NCI-H69 (cell line): ENCODE results near the gene RAB32.
A peak's percentile ranks its signal among the peaks of the same experiment; 100 is the strongest.
"Not testable (repeated sequence)": the region's sequence is repeated elsewhere in the genome, so short reads cannot be mapped to it uniquely, and the experiment has no call there.

Experiments
- DNase-seq: peaks from one replicate; lab custom pipeline; 2025; lab: John Stamatoyannopoulos, UW

RAB32 gene

DNA sequence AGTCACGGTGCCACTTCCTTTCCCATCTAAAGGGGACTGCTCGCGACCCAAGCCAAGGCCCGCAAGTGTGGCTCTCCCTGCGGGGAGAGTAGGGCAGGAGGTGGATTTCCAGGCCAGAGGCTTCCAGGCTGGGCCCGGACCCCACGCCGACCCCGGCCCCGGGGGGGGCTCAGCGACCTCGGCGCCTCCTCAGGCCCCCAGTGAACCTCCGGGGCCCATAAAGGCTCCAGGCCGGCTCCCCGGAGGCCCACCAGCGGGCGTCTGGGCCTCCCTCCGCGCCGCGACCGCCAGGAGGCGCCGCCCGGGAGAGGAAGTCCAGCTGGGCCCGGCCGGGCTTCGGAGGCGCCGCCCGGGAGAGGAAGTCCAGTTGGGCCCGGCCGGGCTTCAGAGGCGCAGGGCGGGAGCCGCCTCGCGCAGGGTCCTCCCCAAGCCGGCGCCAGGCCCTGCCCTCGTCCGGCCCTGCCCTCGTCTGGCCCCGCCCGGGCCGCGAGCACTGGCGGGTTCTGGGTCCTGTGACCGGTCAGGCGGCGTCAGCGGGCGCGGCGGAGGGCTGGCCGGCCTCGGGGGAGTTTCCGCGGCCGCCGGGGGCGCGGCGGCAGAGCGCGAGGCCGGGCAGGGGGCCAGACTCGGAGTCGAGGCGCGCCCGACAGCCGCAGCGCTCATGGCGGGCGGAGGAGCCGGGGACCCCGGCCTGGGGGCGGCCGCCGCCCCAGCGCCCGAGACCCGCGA lies at the start of gene RAB32:
TSS of gene RAB32 (plus strand) at position 623 of the 729 bp plus-strand sequence. CDS start at position 662, 39 bp downstream.
- peak; percentile 44 for DNase-seq

DNA sequence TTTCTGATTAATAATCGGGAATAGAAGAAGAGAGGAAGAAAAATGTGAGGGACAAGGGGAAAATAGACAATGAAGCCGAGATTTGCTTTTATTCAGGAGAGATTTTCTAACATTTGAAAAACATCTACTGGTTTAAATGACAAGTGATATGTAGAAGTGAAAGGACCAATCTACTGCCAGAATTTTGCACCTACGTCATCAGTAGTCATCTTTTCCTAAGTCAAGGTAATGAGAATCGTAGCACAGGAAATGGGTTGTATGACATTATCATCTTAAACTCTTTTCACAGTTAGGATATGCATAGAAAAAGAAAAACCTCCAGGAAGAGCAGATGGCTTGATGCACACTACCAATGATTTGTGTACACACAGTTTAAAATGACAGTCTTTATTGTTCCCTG lies 45.3 kb upstream of the RAB32 start:
- DNase-seq = no peak

DNA sequence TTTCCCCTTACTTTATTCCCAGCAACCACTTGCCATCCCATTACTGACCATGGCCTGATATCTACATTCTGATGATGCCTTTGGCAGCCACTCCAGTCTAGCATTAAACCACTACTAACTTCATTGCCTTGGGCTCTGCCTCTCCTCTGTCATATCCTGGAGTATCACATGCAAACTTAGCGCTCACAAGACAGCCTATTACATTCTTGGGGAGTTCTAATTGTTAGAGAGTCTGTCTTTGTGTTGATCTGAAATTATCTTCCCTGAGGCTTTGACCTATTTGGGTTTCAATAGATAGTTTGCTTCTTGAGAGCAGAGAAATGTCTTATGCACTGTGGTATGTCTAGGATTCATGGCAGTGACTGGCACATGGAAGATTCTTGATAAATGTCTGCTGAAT lies 40.5 kb upstream of the RAB32 start:
- DNase-seq = no peak

GRCh38 chr6:146515212-146515611 lies 28.4 kb upstream of the RAB32 start:
- no peak for DNase-seq

DNA sequence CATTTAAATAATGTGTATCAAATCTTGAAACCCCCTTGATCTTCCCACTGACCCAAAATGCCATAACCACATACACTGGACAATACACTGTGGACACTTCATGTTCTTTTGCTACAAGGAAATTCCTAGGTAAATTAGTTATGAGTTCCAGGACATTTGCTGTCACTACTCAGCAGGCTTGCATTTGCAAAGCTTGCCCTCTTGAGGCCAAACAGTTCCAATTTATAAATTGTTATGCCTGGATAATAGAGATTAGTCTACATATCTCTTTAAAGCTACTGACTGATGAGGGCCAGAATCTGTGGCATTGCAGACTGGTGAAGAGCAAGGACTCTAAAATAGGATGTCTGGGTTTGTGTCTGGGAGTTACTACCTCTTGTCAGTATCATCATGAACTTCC lies 17.4 kb upstream of the RAB32 start:
- no peak for DNase-seq

- DNase-seq = no peak
These were observed 10.9 kb upstream of the RAB32 start for GRCh38 chr6:146532702-146533101.

DNA sequence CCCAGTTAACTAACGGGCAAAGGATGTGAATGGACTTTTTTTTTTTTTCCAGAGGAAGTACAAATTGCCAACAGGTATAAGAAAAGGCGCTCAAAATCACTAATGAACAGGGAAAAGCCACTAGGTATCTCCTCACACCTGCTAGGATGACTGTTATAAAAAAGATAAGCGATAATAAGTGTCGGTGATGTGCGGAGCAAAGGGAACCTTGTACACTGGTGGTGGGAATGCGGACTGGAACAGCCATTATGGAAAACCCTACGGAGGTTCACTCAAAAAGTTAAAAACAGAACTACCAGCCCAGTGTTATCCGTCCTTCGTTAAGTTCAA lies 787 bp upstream of the RAB32 start:
- DNase-seq = no peak

DNA sequence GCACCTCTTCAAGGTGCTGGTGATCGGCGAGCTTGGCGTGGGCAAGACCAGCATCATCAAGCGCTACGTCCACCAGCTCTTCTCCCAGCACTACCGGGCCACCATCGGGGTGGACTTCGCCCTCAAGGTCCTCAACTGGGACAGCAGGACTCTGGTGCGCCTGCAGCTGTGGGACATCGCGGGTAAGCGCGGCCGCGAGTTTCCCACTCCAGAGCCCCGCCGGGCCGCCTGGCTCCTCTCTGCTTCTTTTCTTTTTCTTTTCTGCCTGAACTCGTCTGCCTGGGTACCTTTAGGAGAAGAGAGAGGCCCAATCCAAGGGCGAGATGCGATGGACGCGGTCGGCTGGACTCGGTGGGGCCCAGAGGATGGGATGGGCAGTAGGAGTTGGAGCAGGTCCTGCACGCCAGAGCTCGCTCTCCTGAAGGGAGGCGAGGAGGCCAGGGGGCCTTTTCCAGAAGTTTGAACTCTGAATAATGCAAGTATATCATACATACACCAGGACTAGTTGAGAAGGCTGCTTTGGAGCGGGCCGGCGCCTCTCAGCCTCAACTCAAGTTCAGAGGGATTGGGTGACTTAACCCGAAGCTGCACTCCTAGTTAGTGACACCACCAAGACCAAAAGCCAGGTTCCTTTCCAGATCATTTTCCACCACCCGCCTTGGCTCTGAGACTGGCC lies 445 bp downstream of the RAB32 start:
- no peak for DNase-seq

- DNase-seq = no peak
These were observed 1.1 kb downstream of the RAB32 start for GRCh38 chr6:146544616-146545182.

- no peak for DNase-seq
These were observed 1.9 kb downstream of the RAB32 start for GRCh38 chr6:146545581-146545980.

- no peak for DNase-seq
These were observed 2.9 kb downstream of the RAB32 start for GRCh38 chr6:146546443-146547043.

DNA sequence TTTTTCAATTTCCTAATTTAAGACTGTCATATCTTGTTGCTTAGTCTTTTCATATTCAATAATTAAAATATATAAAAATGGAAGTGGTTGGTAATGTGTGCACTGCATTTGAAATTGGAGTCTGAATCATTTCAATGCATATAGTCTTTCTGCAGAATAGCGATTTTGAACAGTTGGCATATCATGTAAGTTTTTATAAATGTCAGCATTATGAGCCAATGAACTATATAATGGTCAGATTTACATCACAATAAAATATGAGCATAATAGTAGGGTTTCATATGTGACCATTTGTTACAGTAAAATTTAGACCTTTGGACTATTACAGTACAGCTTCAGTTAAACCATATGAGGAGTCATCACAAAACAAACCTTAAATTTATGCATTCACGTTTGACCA lies 4.3 kb downstream of the RAB32 start:
- no peak for DNase-seq

DNA sequence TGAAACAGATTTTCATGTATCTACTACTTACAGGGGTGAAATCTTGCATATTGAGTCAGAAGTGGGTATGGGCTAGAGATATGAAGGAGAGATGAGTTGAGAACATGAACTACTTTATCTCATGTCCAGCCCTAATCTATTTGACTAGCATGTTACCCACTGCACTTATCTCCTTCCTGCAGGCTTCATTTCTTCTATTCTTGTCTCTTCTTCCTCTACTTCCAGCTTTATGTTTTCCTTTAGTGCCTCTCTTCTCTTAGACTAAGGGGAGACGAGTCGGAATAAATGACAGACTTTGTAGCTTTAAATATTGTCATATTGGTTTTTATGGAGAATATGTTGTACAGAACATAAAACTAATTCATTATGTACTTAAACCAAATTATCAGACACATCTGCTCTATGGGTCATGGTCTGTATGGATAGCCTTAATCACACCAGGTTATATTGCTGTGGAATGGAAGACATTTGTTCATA lies 5.3 kb downstream of the RAB32 start:
- DNase-seq = no peak

GRCh38 chr6:146550911-146551310 lies 7.3 kb downstream of the RAB32 start:
- DNase-seq = no peak

GRCh38 chr6:146551545-146551944 lies 7.9 kb downstream of the RAB32 start:
- no peak for DNase-seq

DNA sequence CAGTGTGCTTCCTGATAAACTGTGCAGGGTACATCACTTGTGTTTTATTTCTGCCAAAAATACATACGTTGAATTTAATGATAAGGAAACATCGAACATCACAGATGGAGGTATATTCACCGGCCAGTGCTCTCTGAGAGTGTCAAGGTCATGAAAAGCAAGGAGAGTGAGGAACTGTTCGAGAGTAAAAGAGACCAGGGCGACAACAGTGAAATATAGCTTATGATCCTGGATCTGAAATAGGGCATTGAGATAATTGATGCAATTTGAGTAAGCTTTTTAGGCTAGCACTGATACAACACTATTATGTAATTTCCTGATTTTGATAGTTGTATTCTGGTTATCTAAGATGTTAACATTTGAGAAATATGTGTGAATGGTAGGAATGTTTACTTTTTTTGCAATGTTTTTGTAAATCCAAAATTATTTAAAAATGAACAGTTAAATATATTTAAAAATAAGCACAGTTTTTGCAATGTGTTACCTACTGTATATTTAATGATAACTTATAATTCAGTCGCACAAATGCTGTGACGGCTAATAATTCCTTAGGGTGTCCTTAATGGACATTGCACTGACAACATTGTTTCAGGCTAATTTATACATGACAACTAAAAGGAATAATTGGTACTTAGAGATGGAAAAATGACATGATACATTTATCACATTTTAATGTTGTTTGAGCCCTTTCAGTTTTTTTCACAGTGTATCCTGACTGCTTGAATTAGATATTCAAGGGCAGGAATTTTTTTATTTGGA lies 9.9 kb downstream of the RAB32 start:
- DNase-seq = no peak

DNA sequence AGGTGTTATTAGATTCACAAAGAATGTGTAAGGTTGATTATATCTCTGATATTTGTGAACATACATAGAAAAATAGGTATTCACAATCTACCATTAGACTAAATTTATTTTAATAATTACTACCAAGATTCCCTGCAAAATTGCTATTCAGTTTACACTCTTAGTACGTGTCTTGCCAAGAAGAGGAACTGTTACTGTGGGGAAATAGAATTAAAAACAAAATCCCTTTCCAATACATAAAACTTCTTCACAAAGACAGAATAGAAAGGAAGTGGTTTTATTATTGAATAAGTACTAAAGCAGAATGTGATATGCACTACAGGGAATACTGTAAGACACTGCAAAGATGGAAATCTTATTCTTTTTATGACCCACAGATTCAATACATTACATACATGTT lies 17.0 kb downstream of the RAB32 start:
- no peak for DNase-seq

DNA sequence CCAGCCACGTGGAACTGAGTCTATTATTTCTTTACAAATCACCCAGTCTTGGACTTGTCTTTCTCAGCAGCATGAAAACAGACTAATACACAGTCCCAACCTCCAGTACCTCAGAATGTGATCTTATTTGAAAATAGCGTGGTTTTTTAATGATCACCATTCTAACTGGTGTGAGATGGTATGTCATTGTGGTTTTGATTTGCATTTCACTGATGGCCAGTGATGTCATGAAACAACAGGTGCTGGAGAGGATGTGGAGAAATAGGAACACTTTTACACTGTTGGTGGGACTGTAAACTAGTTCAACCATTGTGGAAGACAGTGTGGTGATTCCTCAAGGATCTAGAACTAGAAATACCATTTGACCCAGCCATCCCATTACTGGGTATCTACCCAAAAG lies 23.0 kb downstream of the RAB32 start:
- not testable (repeated sequence) for DNase-seq

DNA sequence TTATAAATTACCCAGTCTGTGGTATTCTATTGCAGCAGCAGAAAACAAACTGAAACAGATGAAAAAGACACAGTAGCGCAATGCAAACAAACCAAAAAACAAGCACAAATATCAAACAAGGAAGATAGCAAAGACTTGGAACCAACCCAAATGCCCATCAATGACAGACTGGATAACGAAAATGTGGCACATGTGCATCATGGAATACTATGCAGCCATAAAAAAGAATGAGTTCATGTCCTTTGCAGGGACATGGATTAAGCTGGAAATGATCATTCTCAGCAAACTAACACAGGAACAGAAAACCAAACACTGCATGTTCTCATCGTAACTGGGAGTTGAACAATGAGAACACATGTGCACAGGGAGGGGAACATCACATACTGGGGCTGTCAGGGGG lies 25.0 kb downstream of the RAB32 start:
- DNase-seq = not testable (repeated sequence)

DNA sequence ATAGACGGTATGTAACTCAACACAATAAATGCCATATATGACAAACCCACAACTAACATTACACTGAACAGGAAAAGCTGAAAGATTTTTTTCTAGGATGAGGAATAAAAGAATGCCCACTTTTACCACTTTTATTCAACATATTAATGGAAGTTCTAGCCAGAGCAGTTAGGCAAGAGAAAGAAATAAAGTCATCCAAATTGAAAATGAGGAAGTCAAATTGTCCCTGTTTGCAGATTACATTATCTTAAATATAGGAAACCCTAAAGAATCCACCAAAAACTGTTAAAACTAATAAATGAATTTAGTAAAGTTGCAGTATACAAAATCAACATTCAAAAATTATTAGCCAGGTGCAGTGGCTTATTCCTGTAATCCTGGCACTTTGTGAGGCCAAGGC lies 30.6 kb downstream of the RAB32 start:
- DNase-seq = no peak

GRCh38 chr6:146578054-146578453 lies 34.4 kb downstream of the RAB32 start:
- no peak for DNase-seq

DNA sequence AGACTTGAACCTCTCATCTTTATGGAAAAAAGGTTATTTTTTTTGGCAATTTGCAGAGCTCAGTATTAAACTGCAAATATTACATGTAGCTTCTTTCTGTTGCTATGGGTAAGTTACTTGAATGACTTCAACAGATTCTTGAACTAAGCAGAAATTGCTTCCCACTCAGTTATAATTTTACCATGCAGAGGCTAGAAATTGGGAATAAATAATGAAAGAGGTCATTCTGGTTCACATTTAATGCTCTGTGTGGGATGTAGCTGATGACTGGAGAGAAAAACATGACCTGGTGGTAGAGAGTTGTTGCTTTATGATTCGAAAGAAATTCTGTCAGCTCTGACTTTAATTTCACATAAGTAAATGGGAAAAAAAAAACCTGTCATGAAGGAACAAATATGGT lies 38.3 kb downstream of the RAB32 start:
- DNase-seq = no peak
